GM19395 (cell line): ENCODE data around the gene MUC21.

Experiments
- ATAC-seq: cut with Tn5 transposase; IDR thresholded peaks from one replicate; pipeline ENCODE4 v1.9.1; 2021; ENCODE audit warnings: mild to moderate bottlenecking, moderate library complexity; ENCODE audit not compliant: unreplicated experiment

Gene MUC21

GRCh38 chr6:30983439-30983838 is at the start of gene MUC21:
MUC21 (plus strand) TSS chr6:30983718; CDS start chr6:30983959, 241 bp downstream.
- no peak for ATAC-seq

GRCh38 chr6:30935018-30935417 is 48.5 kb upstream of the MUC21 start:
- no peak for ATAC-seq

- no peak for ATAC-seq
Observed at GRCh38 chr6:30937265-30937664, 46.3 kb upstream of the MUC21 start.

GRCh38 chr6:30938730-30939129 is 44.8 kb upstream of the MUC21 start:
- no peak for ATAC-seq

- ATAC-seq: no peak
Observed at GRCh38 chr6:30939473-30939872, 44.0 kb upstream of the MUC21 start.

- ATAC-seq: no peak
Observed at GRCh38 chr6:30940361-30940986, 43.0 kb upstream of the MUC21 start, which contains the start of gene MUCL3. MUCL3 (plus strand) TSS chr6:30940973; CDS start chr6:30941000, 27 bp downstream.

- no peak for ATAC-seq
Observed at GRCh38 chr6:30942338-30943060, 41.0 kb upstream of the MUC21 start.

- ATAC-seq: no peak
Observed at GRCh38 chr6:30944051-30944450, 39.5 kb upstream of the MUC21 start.

GRCh38 chr6:30945281-30945680 is 38.2 kb upstream of the MUC21 start:
- no peak for ATAC-seq

- no peak for ATAC-seq
Observed at GRCh38 chr6:30947231-30947630, 36.3 kb upstream of the MUC21 start.

- ATAC-seq: no peak
Observed at GRCh38 chr6:30948811-30949210, 34.7 kb upstream of the MUC21 start.

- ATAC-seq: no peak
Observed at GRCh38 chr6:30951907-30952469, 31.5 kb upstream of the MUC21 start.

- no peak for ATAC-seq
Observed at GRCh38 chr6:30954631-30955366, 28.7 kb upstream of the MUC21 start.

GRCh38 chr6:30955367-30956042 is 28.0 kb upstream of the MUC21 start:
- ATAC-seq: peak; percentile 65

GRCh38 chr6:30957716-30958115 is 25.8 kb upstream of the MUC21 start:
- no peak for ATAC-seq

GRCh38 chr6:30960907-30961673 is 22.4 kb upstream of the MUC21 start:
- no peak for ATAC-seq

- no peak for ATAC-seq
Observed at GRCh38 chr6:30962716-30963115, 20.8 kb upstream of the MUC21 start.

GRCh38 chr6:30963641-30964040 is 19.9 kb upstream of the MUC21 start:
- no peak for ATAC-seq

- no peak for ATAC-seq
Observed at GRCh38 chr6:30964075-30964474, 19.4 kb upstream of the MUC21 start.

- ATAC-seq: no peak
Observed at GRCh38 chr6:30965140-30965601, 18.3 kb upstream of the MUC21 start.
